Measurements from ENCODE around the gene DNAH7. TPM values are rescaled to one million over a fixed set of nuclear protein-coding genes. Genes with fewer than 3 reads are reported as not detected.

DNAH7 gene
- total RNA-seq, 6 donors from 2014 or later = 1.6 to 33.5 (median 7.8) TPM

DNA sequence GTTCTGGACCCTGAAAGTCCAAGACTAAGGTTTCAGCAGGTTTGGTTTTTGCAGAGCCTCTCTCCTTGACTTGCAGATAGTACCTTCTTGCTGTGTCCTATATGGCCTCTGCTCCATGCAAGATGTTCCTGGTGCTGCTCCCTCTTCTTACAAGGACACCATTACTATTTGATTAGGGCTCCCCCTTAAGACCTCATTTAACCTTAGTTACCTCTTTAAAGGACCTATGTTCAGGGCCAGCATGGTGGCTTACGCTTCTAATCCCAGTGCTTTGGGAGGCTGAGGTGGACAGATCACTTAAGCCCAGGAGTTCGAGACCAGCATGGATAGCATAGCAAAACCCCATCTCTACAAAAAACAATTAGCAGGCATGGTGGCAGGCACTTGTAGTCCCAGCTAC lies 232.6 kb downstream of the DNAH7 start:
- 89 to 97% methylated on average over 2 of the region's 2 CpGs for WGBS, 2 donors
- H3K27me3 ChIP-seq = no peaks in the 10 kb centered on the region
- no peak overlapping the region for H3K4me3 ChIP-seq
- H3K9me3 ChIP-seq = no peaks in the 10 kb centered on the region
- DNase-seq (no peak), ATAC-seq (ENCODE audit: low FRiP score in 2 of 2) (no peak)
- no peak for TF ChIP-seq POLR2A (IDR thresholded peaks at IDR 0.05)
- TF ChIP-seq POLR2AphosphoS5 (IDR thresholded peaks at IDR 0.05) = no peak
- TF ChIP-seq EP300 (IDR thresholded peaks at IDR 0.05) = no peak
- TF ChIP-seq, protein P1, sequence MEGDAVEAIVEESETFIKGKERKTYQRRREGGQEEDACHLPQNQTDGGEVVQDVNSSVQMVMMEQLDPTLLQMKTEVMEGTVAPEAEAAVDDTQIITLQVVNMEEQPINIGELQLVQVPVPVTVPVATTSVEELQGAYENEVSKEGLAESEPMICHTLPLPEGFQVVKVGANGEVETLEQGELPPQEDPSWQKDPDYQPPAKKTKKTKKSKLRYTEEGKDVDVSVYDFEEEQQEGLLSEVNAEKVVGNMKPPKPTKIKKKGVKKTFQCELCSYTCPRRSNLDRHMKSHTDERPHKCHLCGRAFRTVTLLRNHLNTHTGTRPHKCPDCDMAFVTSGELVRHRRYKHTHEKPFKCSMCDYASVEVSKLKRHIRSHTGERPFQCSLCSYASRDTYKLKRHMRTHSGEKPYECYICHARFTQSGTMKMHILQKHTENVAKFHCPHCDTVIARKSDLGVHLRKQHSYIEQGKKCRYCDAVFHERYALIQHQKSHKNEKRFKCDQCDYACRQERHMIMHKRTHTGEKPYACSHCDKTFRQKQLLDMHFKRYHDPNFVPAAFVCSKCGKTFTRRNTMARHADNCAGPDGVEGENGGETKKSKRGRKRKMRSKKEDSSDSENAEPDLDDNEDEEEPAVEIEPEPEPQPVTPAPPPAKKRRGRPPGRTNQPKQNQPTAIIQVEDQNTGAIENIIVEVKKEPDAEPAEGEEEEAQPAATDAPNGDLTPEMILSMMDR (IDR thresholded peaks at IDR 0.05) = no peak
- H3K36me3 ChIP-seq = no peaks in the 10 kb centered on the region
- no peaks in the 10 kb centered on the region for H3K4me1 ChIP-seq
- H3K27ac ChIP-seq = no peak overlapping the region

DNA sequence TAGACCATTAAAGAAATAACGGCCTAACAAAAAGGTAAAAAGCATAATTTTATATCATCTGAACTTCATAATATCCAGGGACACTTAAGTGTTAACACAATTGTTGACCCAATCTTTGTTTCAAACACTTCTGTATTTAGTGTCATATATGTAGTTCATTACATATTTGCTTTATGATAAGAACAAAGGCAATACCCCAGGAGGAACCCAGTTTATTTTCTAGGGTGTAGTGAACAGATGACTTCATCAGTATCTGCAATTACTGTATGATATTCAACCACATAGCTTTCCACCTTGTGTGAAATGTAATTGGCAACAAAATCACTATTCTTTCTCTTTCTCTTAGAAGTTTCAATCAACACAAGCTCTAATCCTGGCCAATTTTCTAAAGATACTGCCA lies 233.8 kb downstream of the DNAH7 start:
- Histone ChIP-seq H3K27ac (no peak overlapping the region), H3K4me1 (no peaks in the 10 kb centered on the region), H3K4me3 (no peak overlapping the region), H3K9me3 (no peaks in the 10 kb centered on the region), H3K27me3 (no peaks in the 10 kb centered on the region), H3K36me3 (no peaks in the 10 kb centered on the region)
- ATAC-seq (ENCODE audit: low FRiP score in 2 of 2) (no peak), DNase-seq (no peak)
- WGBS, 2 donors = 88 to 91% methylated on average over 1 of the region's 1 CpG
- TF ChIP-seq, protein P1 (IDR thresholded peaks at IDR 0.05) = no peak
- no peak for TF ChIP-seq POLR2AphosphoS5 (IDR thresholded peaks at IDR 0.05)

DNA sequence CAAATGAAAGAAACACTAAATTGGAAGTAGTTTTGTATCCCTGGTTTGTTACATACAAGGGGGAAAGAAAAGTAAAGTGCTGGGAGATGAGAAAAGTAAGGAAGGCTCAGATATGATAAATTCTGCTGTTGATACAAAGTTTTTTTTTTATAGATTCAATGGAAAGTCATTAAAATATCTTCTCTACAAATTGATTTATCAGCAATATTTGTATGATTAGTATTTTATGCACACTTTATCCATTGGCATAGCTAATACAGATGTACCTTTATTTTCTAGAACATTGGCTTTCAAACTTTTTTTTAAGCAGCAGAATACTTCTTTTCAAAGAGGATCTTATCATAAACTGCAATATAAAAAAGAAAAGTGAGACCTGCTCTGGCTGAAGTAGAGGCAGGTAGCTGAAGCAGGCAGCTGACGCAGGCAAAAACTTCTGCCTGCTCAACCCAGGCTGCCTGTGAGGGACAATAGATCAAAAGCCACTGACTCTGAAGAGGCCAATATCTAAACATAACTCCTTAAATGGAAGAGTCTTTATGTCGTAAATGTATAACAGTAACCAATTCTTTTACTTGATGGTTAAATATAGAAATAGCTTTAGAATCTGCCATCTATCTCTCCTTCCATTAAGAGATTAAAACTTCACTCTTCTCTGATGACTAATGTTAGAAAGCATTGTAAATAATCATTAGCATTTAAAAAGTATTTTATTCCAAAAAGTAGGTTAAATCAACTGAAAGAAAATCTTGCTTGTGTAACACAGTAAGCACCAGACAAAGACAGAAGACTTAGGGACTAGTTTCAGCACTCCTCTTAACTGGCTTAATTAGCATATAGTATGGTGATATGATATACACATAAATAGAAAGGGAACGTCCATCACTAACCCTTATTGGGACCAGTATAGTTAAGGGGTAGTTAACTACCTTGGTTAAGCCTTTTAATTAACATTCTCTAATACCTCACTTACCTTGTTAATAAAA lies 237.4 kb downstream of the DNAH7 start:
- no peak for DNase-seq
- WGBS, 2 donors = 63 to 72% methylated on average over 3 of the region's 3 CpGs

DNA sequence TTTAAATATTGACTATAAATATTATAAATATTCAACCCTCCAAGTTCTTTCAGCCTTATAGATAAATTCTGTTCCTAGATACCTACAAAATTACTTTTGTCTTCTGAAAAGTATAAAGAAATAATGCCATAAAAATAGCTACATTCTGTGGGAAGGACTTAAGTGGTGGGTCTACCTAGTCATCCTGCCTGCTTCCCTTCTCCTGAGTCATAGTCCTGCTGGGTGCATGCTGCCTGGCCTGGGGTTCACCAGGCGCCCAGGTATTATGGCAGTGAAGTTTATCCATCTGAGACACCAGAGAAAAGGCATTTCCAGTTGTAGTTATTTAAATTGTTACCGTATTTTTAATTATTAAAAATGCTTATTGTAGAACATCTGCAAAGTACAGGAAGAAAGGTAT lies 244.2 kb downstream of the DNAH7 start:
- 91 to 94% methylated on average over 2 of the region's 2 CpGs for WGBS, 2 donors
- TF ChIP-seq, protein P1 (IDR thresholded peaks at IDR 0.05) = no peak
- TF ChIP-seq POLR2AphosphoS5 (IDR thresholded peaks at IDR 0.05) (no peak), EP300 (IDR thresholded peaks at IDR 0.05) (no peak), POLR2A (IDR thresholded peaks at IDR 0.05) (no peak)
- Histone ChIP-seq H3K4me1 (no peaks in the 10 kb centered on the region), H3K4me3 (no peak overlapping the region), H3K27me3 (no peaks in the 10 kb centered on the region), H3K36me3 (no peaks in the 10 kb centered on the region), H3K27ac (no peak overlapping the region), H3K9me3 (no peaks in the 10 kb centered on the region)
- DNase-seq (no peak), ATAC-seq (ENCODE audit: low FRiP score in 2 of 2) (no peak)

More for the DNA sequence above, 237.4 kb downstream of the DNAH7 start:
- Histone ChIP-seq H3K36me3 (no peaks in the 10 kb centered on the region), H3K4me3 (no peak overlapping the region), H3K27me3 (no peaks in the 10 kb centered on the region), H3K27ac (no peak overlapping the region), H3K9me3 (no peaks in the 10 kb centered on the region), H3K4me1 (no peaks in the 10 kb centered on the region)
- TF ChIP-seq POLR2AphosphoS5 (IDR thresholded peaks at IDR 0.05) (no peak), POLR2A (IDR thresholded peaks at IDR 0.05) (no peak), EP300 (IDR thresholded peaks at IDR 0.05) (no peak)
- TF ChIP-seq, protein P1 (IDR thresholded peaks at IDR 0.05) = no peak
- ATAC-seq (ENCODE audit: low FRiP score in 2 of 2) = no peak
